Myocyte (in vitro differentiated cells): ENCODE data around the gene TGFBR3. TPM values are rescaled to one million over a fixed set of nuclear protein-coding genes. Genes with fewer than 3 reads are reported as not detected.

ENCODE experiments used
- DNase-seq: peaks from one replicate; pipeline ENCODE4 v3.0.0-alpha.2; 2012; ENCODE audit warnings: low read depth
- total RNA-seq: library from RNA; depleted of rRNA; stranded (reverse); fragments of >200 nt; gene quantifications from 2 replicates; pipeline ENCODE4 v1.2.3, GENCODE V29; 2014

Gene TGFBR3
- total RNA-seq, 1 donor from 2014 or later, result 2.5 TPM

DNA sequence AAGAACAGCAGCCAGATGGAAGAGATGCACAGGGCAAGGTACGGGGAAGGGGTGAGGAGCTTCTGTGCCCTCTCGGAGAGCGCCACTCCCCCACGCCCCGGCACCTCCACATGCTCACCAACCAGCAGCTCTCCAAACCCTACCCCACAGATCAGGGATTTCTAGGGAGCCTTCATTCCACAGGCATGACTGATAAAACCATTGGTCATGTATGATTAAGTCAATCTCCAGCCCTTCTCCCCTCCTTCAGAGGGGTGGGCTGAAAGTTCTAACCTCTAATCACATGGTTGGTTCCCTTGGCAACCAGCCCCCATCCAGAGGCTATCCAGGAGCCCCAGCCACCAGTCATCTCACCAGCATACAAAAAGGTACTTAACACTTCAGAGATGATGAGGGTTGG is 144.7 kb downstream of the TGFBR3 start:
- DNase-seq, result no peak

DNA sequence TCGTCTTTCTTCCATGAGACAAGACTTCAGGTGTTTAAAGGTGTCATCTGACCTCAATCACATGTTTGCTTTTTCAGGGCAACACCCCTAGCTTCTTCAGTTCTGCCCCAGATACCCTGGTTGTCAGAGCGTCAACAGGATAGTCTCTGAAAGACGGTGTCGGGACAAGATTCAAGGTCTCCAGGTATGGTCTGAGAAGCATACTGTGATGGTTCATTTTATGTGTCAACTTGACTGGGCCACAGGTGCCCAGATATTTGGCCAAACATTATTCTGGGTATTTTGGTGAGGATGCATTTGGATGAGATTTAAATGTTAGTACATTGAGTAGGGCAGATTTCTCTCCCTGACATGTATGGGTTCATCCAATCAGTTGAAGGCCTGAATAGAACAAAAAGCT is 148.3 kb downstream of the TGFBR3 start:
- no peak for DNase-seq

DNA sequence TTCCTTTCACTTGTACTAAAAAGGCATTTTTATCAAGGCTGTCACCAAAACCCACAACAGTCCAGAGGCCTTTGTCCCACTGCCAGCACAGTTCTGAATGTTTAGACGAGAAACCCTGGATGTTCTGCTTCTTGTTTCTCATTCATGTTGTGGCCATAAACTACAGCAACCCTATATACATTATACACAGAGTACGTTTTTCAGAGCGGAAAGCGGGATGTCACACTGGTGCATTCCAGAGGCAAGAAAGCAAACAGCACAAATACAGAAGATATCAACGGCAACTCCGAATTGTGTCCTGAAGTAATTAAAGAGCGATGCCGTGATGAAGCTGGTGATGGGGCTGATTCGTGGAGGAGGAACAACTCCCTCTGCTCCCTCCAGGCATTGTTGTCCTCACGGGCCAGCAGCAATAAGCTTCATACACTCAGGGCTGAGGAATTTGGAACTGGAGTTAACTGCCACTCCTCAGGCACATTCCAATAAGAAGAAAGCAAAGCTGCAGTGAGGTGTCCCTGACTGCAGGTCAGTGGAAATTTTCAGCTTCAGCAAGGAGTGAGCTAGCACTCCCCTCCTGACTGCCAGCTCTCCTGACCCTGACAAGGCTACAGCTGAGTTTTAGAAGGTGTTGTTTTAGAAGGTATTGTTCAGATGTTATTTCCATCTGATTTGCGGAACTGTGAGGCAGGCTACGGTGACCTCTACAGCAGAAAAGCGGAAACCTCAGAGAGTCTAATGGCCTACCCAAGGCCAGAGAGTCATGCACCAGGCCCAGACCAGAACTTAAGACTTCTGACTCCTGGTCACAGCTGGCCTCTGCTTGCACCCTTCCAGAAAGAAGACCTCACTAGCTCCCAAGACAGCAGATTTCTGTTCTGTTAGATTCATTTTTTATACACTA is 149.0 kb downstream of the TGFBR3 start:
- peak; percentile 76 for DNase-seq

DNA sequence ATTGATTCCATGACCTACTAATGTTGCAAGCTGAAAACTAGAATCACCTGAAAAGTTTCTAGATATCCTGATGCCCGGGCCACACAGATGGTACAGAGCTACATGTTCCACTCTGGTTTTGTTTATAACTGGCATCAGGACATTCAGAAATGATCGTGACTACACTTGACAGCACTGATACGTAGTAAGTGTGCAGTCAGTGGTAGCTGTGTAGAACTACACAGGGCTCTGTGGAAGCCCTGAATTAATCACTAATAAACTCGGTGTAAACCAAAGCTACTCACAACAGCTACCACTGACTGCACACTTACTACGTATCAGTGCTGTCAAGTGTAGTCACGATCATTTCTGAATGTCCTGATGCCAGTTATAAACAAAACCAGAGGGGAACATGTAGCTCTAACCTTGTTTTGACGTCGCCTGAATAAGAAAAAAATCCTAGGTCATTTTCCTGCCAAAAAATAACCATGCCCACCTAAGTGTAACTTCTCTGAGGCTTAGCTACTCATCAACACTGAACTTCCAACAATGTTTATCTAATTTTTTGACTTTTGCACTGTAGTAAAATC is 149.7 kb downstream of the TGFBR3 start:
- DNase-seq, result no peak

DNA sequence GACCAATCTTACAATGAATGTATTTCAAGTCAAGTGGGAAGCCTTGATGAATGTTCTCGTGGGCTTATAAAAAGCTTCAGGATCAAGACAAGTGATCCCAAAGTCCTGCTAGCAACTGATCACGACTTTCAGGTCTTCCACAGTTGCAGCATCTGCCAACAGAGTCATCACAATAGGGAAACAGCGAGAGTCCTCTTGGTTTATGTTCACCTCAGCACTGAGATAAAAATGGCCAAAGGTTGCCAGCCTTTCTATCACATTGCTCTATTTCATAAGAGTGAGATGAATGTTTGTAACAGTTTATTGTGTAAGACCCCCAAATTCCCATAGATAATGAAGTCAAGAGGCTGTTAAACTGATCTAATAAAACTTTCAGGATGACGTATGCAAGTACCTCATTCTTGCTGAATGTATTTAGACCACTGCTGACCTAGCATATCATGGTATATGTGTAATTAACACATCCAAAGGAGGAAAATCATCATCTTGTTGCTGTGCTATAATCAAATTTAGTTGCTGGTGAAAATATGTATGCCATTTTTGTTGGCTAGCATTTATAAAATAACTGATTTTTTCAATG is 150.6 kb downstream of the TGFBR3 start:
- no peak for DNase-seq

DNA sequence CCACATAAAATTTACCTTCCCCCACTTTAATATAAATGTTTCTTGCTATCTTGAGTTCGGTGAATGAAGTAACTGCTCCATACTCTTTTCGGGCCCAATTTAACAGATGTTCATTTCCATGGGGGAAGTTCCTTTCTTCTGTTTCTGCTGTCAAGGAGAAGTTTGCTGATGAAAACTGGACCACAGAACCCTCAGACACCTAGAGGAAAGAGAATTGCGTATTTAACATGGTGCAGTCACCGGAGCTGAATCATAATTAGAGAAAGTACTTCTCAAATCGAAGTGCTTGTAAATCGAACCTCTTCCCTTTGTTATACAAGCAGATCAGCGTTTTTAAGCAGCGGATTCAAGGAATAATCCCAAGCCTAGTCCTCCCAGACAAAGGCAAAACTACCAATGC is 151.2 kb downstream of the TGFBR3 start:
- DNase-seq, result no peak

DNA sequence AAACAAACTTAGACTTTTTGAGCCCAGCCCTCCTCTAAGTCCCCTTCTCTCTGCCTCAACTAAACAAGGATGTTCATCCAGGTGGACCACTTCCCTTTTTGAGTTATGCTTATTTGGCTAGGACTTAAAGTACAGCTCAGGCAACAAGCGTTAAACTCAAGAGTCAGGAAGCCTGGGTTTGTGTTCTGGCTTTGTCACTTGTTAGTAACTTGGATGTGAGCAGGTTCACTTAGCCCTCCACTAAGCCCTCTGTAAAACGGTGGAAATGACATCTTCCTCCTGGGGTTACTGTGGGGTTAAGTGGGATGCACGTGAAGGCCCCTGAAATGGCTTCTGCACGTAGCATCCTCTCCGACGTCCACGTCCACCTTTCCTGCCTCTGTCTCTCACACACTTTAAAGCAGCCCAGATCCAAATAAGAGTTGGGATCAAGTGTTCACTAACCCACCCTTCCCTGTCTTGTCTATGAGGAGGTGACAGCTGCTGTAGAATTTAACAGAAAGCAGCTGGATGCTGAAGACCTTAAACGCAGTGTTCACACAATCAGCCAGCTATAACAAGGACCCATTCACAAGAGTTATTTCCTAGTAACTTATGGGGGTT is 152.7 kb downstream of the TGFBR3 start:
- no peak for DNase-seq

DNA sequence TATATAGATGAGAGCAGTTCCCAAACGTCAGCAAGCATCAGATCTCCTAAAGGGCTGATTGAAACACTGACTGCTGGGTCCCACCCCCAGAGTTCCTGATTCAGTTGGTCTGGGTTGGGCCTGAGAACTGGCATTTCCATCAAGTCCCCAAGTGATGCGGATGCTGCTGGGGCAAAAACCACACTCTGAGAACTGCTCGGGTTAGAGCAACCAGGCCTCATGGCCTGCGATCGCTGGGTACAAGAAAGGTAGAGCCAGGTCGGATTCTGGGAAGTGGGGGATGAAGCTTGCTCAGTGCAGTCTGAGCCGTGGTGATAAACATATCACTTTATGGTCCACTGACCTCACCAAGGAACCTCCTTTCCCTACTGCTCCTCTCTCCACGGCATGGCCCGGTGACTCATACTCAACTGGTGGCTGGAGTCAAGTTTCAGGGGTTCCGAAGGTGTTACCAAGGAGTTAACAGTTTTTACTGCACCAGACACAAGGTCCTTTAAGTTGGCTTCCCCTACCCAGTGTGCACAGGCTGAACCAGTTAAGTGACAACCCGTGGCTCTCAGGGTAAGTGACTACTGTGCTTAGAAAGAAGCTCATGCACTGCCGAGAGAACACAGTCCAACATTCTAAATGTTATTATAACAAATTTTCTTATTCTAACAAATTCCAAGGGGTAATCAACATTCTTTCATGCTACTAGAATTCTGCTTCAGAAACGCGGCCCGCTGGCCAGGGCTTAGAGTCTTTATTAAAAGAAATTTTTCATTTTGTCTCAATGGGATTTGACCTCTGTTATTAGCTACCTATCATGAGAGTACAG is 153.5 kb downstream of the TGFBR3 start:
- DNase-seq, result peak; percentile 82

DNA sequence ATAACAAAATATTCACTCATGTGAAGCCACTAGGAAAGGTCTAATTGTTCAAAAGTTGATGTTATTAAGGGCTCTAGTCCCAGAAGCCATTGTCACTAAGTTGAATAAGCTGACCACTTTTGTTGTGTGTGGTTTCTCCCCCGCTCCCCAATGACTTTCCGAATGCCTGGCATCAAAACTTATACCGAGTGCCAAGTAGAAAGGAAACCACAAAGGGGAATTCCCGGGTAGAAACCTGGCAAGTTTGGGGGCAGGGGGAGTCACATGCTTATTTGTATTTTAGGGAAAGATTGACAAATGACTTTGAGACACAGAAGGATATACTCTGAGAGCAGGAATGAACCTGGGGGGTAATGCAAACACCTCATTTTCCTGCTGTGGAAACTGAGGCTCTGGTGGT is 154.1 kb downstream of the TGFBR3 start:
- DNase-seq, result peak; percentile 81

DNA sequence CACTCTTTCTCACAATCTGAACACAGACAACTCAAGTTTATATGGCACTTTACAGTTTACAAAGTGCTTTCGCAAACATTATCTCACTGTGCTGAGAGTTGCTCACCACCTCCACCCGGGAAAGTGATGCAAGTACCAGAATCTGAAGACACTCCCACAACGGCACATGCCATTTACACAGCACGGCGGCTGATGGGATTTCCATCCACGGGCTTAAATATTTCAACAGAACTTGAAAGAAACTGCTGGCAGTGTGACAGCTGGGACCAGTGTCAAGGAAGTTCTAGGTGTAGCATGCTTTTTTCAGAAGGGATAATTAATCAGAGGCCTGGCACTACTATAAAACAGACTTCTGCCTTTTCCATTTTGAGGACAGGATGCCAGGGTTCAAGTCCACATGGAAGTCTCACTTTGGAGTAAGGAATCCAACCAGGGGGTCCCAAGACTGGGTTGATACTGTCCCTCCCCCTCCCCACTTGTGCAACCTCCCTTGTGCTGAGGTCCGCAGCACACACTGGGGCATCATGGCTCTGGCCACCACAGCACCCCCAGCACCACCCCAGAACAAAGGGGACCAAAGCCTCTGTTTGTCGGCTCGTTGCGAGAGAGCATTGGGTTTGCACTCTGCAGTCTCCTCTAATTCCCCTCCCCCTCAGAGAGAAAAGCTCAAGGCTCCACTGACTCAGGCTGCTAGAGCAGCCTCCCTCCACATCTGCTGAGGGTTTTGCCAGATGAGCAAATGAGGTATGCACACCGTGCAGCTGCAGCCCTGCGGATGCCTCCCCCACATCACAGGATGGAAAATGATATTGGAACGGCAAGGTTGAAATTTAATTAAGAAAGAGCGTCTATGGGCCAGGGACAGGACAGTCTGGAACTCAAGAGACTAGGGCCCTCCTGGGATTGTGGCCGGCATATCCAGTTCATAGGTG is 154.9 kb downstream of the TGFBR3 start:
- DNase-seq, result no peak

DNA sequence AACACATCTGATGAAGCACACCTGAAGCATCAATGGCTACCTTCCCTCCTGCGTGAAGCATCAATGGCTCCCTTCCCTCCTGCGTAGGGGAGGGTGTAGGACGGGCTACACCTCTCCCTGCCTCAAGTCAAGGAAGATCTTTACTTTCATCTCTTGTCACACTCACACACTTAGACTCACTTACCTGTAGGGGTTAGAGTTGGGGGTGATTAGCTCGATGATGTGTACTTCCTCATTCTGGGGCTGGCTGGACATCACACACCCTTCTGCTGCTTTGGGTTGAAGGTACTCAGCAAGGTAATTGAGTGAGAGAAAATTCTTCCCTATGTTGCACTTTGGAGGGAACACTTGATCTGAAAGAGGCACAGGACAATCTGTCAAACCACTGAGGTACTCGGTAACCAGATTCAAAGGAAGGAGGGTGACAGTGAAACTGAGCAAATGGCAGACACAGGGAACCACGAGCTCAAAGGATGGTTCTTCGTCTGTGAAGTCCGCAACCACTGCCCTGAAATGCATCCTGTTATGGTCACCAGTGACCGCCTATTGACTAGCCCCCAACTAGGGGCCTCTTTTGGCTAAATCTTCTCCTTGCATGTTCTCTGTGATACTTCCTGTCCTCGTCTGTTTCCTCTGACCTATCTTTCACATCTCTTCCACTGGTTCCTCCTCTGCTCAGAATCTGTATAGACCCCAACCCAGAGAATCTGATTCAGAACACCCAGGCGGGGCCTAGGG is 156.2 kb downstream of the TGFBR3 start:
- no peak for DNase-seq

DNA sequence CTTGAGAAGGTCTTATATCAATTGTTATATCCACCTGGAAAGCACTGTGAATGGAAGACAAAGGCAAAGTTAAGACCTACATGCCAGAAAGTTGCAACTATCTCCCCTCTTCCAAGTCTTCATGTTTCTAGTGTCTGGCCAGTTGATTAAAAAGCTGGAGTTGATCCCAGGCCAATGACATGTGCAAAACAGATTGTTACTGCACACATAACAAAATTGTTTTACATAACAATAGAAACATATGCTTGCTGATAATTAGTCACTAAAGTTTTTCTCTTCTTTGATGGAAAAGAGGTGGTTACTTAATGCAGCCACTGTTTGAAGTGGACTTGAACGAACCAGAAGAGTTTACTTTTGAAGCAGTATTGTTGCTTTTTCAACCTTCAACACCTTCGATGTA is 158.2 kb downstream of the TGFBR3 start:
- DNase-seq, result peak; percentile 5

DNA sequence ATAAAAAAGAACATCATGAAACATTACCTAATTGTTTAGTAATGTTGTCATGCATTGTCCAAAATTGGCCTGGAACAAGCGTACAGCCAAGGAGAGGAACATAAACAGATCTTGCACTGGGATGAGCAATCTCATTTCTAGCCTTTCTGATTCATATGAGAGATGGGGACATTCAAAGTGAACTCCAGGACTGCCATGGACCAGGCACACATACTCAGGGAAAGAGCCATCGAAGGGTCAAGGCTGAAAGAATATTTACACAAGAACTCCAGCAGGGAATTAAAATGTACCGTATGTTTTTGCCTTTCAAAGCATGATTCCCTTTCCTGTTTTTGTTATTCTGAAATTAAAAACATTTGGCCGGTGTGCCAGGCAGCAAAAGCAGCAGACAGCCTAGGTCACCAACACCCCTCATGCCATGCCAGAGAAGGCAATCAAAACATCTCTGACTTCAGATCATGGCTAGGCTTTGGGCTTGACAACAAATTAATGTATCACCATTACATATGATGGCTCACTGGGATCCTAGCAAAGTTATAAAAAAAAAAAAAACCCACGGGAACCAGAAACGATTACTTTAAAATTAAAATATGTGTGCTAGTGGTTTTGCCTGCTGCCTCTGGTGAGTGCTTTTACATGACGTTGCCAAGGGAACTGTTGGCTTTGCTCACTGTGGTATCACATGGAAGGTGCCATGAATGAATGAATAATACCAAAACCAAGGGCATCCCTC is 159.8 kb downstream of the TGFBR3 start:
- DNase-seq, result peak; percentile 73

DNA sequence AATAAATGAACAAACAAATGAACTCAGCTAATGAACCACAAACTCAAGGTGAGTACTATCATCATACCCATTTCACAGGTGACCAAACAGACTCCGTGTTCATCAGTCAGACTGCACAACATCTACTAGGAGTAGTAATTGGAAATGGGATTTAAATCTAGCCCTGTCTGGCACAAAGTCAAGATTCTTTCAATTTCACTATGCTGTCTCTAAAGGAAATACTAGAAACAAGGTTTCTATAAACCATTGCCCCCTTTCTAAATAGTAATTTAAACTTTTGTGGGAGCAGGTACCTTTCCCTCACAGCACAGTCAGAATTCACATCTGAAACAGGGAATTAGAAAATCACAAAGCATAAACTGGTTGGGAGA is 160.3 kb downstream of the TGFBR3 start:
- DNase-seq, result no peak

DNA sequence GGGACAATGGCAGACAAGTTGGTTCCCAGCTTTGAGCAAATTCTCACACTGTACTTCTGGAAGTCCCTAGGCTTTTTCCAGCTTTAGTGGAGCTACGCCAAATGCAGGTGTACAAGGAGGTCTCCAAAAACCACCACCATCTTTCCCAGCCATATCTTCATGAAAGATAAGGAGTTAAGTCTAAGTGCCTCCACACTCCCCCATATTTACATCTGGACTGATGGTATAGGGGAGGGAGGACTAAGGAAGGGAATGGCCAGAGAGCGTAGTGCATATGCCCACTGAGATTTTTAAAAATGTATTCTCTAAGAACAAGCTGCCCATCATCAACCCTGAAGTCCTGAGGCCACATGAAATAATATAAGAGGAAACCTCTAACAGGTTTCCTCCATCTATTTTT is 161.3 kb downstream of the TGFBR3 start:
- no peak for DNase-seq

DNA sequence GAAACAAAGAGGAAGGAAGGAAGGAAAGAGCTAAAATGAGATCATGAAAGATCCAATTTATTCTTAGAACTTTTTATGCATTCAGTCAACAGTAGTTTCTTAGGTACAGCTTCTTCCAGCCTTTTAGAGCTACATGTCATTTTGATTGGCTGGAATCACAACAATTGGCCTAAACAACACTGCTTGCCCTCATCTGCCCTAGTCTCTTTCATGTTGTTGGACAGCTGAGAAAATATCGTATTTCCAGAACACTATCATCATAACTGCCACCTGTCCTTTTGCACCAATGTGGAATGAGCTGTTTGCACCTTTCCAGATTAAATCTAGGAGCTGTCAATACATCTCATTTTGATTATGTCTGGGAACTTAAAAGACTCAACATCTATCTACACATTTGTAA is 161.7 kb downstream of the TGFBR3 start:
- no peak for DNase-seq

DNA sequence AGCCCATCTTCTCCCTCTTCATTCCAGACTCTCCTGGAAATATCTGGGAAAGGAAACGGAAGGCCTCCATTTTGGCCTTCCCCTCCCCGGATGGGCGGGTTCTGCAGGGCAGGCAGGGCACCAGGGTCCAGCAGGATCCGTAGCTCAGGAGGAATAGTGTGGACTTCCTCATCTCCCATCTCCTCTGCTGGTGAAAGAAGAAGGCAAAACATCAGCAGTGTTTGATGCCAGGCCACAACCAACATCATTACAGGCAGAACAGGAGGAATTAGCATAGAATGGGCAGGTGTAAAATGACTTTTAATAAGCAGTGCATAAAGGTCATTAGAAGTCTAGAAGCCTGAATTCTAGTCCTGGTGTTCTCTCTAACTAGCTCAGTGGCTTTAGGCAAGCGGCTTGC is 165.9 kb downstream of the TGFBR3 start:
- DNase-seq, result no peak

DNA sequence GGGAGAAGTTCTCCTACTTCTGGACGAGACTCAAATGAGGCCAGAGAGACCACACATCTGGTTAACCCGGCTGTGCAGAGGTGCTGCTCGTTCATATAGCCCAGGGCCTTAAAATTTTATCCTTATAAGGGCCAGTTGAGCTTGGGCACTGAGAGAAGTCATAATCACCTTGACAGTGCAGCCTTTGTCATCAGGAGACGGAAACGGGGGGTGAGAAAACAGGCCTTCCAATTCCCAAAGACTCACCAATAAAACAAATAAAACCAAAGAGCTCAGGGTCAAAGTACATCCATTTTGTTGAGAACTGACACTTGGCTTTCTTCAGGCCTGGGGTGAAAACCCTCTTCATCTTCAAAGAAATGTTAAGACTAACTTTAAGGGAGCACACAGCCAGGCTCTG is 167.1 kb downstream of the TGFBR3 start:
- no peak for DNase-seq

DNA sequence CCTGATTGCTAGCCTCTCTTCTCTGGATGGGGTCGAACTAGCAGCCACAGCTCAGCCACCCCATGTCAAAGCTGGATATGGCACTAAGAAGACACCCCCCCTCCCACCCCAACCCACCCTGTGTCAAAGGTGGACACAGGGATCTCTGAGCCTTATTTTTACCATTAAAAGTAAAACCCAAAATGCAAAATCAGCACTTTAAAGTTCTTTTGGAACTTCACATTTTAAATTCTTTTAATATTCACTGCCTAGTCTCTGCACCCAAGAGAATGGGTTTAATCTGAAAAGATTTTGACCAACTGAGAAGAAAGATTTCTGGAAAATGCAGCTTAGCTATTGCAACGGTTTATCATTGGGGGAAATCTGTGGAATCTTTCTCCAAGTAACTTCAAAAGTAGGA is 167.6 kb downstream of the TGFBR3 start:
- DNase-seq, result no peak
